ENCODE data around the gene FRMD4A.

DNA sequence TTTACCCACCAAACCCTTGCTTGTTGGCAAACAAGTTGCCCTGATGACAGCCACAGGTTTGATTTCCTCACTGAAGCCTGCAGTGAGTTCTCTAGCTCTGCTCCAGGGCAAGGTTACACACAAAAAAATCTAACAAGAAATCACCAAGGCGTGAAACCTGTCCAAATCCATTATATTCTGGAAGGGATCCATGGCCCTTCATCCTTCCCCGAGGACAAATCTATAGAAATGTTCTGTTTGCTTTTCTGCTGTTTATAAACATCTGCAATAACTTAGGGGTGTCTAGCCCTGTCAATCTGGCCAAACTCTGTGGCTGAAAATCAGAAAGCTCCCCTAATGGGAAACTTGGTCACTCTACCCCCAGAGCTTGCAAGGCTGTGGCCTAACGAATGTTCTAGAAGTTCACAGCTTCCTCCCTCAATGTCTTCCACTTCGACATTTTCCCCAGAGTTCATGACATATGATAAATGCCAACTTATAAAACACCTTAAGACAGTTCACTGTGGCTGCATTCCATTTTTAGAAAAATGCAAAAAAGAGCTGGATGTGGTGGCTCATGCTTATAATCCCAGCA is 579.4 kb downstream of the FRMD4A start:
- TF ChIP-seq, protein P1, sequence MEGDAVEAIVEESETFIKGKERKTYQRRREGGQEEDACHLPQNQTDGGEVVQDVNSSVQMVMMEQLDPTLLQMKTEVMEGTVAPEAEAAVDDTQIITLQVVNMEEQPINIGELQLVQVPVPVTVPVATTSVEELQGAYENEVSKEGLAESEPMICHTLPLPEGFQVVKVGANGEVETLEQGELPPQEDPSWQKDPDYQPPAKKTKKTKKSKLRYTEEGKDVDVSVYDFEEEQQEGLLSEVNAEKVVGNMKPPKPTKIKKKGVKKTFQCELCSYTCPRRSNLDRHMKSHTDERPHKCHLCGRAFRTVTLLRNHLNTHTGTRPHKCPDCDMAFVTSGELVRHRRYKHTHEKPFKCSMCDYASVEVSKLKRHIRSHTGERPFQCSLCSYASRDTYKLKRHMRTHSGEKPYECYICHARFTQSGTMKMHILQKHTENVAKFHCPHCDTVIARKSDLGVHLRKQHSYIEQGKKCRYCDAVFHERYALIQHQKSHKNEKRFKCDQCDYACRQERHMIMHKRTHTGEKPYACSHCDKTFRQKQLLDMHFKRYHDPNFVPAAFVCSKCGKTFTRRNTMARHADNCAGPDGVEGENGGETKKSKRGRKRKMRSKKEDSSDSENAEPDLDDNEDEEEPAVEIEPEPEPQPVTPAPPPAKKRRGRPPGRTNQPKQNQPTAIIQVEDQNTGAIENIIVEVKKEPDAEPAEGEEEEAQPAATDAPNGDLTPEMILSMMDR (IDR thresholded peaks at IDR 0.05) = no peak
- no peak for TF ChIP-seq POLR2A (IDR thresholded peaks at IDR 0.05)
